OCI-LY3 (cell line): Measurements from ENCODE around the gene RSPO1.
A peak's percentile ranks its signal among the peaks of the same experiment; 100 is the strongest.

ENCODE experiments used
- H2AFZ ChIP-seq: fragments of 200-600, 300-600 bp; shearing (Covaris generic); 2 replicates; pipeline ENCODE4 v1.6.0; 2014; ENCODE audit warnings: antibody characterized with exemption, low read depth, low read length
- H3K27ac ChIP-seq: fragments of 200-600, 300-600 bp; sonication (generic); 2 replicates; pipeline ENCODE4 v1.5.1; 2014; ENCODE audit warnings: mild to moderate bottlenecking, low read length, moderate library complexity, mixed read lengths
- H3K27me3 ChIP-seq: fragments of 200-600, 300-600 bp; sonication (generic); 2 replicates; pipeline ENCODE4 v1.6.1; 2014; ENCODE audit warnings: low read depth, low read length, mixed read lengths
- H3K36me3 ChIP-seq: fragments of 200-600, 300-600 bp; sonication (generic); replicated peaks from 2 replicates; pipeline ENCODE3; 2014; ENCODE audit warnings: low read depth, low read length, mixed read lengths
- H3K4me1 ChIP-seq: fragments of 300-600, 200-600 bp; sonication (generic); 2 replicates; pipeline ENCODE4 v1.6.1; 2014; ENCODE audit warnings: low read length, mixed read lengths
- H3K4me2 ChIP-seq: fragments of 200-600, 300-600 bp; sonication (generic); 2 replicates; pipeline ENCODE4 v1.6.1; 2014; ENCODE audit warnings: low read length, mixed read lengths
- H3K4me3 ChIP-seq: fragments of 300-600, 200-600 bp; sonication (generic); 2 replicates; pipeline ENCODE4 v1.5.1; 2014; ENCODE audit warnings: antibody characterized with exemption, mild to moderate bottlenecking, low read length, moderate library complexity
- H3K79me2 ChIP-seq: fragments of 300-600, 200-600 bp; shearing (Covaris generic); 2 replicates; pipeline ENCODE4 v1.6.1; 2014; ENCODE audit warnings: mild to moderate bottlenecking, low read length, mixed read lengths
- H3K9ac ChIP-seq: fragments of 300-600, 200-600 bp; shearing (Covaris generic); 2 replicates; pipeline ENCODE4 v1.6.0; 2014; ENCODE audit warnings: mild to moderate bottlenecking, low read length, moderate library complexity
- H3K9me3 ChIP-seq: fragments of 200-600, 300-600 bp; shearing (Covaris generic); 2 replicates; pipeline ENCODE4 v1.6.1; 2014; ENCODE audit warnings: low read length, mixed read lengths; ENCODE audit not compliant: insufficient read depth
- H4K20me1 ChIP-seq: fragments of 200-600, 300-600 bp; sonication (generic); 2 replicates; pipeline ENCODE4 v1.6.1; 2016; ENCODE audit warnings: low read length, mixed read lengths; ENCODE audit not compliant: insufficient read depth
- EZH2phosphoT487 ChIP-seq: fragments of 200-600 bp; shearing (Covaris generic); IDR thresholded peaks from 2 replicates; pipeline ENCODE4 v1.6.1; 2018; ENCODE audit warnings: antibody characterized with exemption, mixed run types, low read depth
- TF ChIP-seq, protein P1 (sequence below): fragments of 200-600, 300-600 bp; sonication (generic); IDR thresholded peaks from 2 replicates; pipeline ENCODE4 v1.5.1; 2014; ENCODE audit warnings: antibody characterized with exemption, low read length, low read depth

The RSPO1 gene

DNA sequence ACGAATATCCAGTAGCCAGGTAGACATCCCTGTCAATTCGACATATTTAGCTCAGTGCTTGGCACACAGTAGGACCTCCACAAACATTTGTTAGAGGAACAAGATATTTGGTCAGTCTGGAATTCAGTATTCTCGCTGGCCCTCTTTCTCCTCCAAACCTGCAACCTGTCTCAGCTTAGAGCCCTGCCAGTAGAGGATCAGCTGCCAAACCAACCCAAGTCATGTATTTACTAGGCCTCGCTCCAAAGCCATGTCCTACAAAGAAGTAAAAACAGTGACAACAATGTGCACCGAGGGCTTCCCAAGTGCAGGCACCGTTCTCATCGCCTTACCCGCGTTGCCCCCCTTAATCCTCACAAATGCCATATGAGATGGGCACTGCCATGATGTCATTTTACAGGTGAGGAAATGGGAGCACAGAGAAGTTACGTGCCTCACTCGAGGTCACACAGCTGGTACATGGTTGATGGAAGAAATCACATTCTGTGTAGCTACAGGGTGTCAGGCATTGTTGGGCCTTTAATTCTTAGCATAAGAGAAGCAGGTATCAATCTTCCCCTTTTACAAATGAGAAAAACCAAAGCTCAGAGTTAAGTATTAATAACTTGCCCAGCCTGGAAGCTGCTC lies 31.7 kb upstream of the RSPO1 start:
- Histone ChIP-seq H3K9ac (no peak overlapping the region), H3K27me3 (no peaks in the 10 kb centered on the region), H3K36me3 (no peaks in the 10 kb centered on the region), H3K27ac (no peak overlapping the region), H3K4me1 (peaks cover 7% of the 10 kb centered on the region), H3K4me3 (no peak overlapping the region), H3K9me3 (no peaks in the 10 kb centered on the region), H2AFZ (no peak overlapping the region), H3K4me2 (no peak overlapping the region), H3K79me2 (no peaks in the 10 kb centered on the region), H4K20me1 (no peaks in the 10 kb centered on the region)
- TF ChIP-seq, protein P1, sequence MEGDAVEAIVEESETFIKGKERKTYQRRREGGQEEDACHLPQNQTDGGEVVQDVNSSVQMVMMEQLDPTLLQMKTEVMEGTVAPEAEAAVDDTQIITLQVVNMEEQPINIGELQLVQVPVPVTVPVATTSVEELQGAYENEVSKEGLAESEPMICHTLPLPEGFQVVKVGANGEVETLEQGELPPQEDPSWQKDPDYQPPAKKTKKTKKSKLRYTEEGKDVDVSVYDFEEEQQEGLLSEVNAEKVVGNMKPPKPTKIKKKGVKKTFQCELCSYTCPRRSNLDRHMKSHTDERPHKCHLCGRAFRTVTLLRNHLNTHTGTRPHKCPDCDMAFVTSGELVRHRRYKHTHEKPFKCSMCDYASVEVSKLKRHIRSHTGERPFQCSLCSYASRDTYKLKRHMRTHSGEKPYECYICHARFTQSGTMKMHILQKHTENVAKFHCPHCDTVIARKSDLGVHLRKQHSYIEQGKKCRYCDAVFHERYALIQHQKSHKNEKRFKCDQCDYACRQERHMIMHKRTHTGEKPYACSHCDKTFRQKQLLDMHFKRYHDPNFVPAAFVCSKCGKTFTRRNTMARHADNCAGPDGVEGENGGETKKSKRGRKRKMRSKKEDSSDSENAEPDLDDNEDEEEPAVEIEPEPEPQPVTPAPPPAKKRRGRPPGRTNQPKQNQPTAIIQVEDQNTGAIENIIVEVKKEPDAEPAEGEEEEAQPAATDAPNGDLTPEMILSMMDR, result no peak
- TF ChIP-seq EZH2phosphoT487, result no peak

DNA sequence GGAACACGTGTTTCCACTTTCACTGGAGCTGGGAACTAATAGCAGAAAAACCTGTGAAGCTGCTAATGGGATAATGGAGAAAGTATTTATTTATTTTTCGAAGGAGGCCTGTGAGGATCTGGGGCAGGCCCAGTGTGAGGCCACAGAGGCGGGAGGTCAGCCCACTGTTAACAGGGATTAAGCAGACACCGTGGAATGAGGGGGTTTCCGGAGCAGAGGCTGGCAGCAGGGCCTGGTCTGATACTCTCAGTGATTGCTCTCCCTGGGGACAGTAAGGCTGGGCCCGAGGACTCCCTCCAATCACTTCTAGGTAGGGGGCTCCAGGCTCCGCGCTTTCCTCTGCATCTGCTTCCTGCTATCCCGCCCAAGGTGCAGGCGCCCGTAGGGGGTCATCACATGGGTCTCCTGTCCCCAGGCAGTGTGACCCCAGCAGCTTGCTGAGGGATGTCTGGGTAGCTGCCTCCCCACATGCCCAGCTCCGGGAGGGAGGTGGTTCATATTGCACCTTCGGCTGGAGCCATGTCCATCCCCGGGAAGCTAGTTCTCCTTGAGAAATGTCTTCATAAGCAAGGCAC lies 28.8 kb upstream of the RSPO1 start:
- Histone ChIP-seq H4K20me1 (no peaks in the 10 kb centered on the region), H3K4me1 (peaks cover 7% of the 10 kb centered on the region), H3K79me2 (no peaks in the 10 kb centered on the region), H3K4me2 (no peak overlapping the region), H3K9me3 (no peaks in the 10 kb centered on the region), H3K27me3 (no peaks in the 10 kb centered on the region), H3K36me3 (no peaks in the 10 kb centered on the region), H3K4me3 (no peak overlapping the region), H3K9ac (no peak overlapping the region), H2AFZ (no peak overlapping the region), H3K27ac (no peak overlapping the region)
- TF ChIP-seq, protein P1, result no peak
- TF ChIP-seq EZH2phosphoT487, result no peak

DNA sequence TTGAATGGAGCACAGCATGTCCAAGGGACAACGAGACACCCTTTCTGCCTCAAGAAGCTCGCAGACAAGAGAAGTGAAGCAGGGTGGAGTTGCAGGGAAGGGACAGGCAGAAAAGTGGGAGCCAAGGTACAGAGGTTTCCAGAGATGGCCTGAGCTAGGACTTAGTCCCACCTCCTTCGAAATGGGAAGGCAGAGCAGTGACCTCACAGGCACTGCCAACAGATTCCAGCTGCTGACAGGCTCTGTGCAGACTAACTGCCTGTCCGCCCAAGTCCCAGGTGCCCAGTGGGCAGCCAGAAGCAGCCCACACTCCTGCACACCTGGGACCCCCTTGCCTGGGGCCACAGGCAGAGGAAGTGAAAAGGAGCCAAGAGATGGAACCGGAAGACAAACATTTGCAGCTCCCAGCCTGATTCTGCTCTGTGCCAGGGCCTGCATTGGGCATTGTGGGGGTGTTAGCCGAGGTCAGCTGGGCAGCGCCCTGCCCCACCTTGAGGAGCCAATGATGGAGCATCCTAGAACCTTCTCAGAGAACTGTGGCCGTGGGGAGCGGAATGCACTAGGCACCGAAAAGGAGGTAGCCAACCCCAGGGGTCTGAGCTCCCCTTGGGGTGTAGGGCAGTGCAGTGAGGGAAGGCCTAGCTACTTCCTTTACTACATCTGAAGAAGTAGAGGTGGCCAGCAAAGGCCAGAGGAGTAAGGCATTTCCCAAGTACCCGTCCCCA lies 27.5 kb upstream of the RSPO1 start:
- H2AFZ ChIP-seq, result peak overlapping the region; percentile 76; the same call in 1 of the 2 replicates
- H3K79me2 ChIP-seq, result no peaks in the 10 kb centered on the region
- no peak overlapping the region for H3K4me2 ChIP-seq
- H3K9ac ChIP-seq, result no peak overlapping the region
- H4K20me1 ChIP-seq, result no peaks in the 10 kb centered on the region
- no peak for TF ChIP-seq EZH2phosphoT487
- TF ChIP-seq, protein P1, result no peak
- no peaks in the 10 kb centered on the region for H3K9me3 ChIP-seq
- H3K27ac ChIP-seq, result no peak overlapping the region
- peaks cover 7% of the 10 kb centered on the region for H3K4me1 ChIP-seq
- H3K36me3 ChIP-seq, result no peaks in the 10 kb centered on the region
- H3K27me3 ChIP-seq, result no peaks in the 10 kb centered on the region
- no peak overlapping the region for H3K4me3 ChIP-seq

DNA sequence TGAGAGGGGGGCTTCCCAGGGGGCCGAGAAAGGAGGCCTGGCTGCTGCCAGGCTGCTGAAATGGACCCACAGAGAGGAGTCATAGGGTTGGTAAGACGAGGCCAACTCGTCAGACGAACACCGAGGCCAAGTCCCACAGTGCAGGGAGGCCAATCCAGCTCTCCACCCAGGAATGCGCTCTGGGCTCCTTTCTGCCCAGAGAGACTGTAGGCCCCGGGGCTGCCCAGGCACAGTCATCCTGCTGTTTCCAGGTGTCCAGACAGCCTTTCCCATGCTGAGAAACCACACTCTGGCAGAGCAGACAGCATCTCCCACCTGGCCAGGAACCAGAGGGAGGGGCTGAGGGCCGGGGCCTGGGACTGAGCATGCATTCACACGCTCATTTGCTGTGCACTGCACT lies 26.7 kb upstream of the RSPO1 start:
- no peak overlapping the region for H2AFZ ChIP-seq
- no peak overlapping the region for H3K4me3 ChIP-seq
- no peaks in the 10 kb centered on the region for H3K79me2 ChIP-seq
- no peak overlapping the region for H3K4me2 ChIP-seq
- no peak overlapping the region for H3K9ac ChIP-seq
- H4K20me1 ChIP-seq, result no peaks in the 10 kb centered on the region
- H3K4me1 ChIP-seq, result peaks cover 7% of the 10 kb centered on the region
- H3K36me3 ChIP-seq, result no peaks in the 10 kb centered on the region
- TF ChIP-seq, protein P1, result no peak
- no peak for TF ChIP-seq EZH2phosphoT487
- no peaks in the 10 kb centered on the region for H3K9me3 ChIP-seq
- H3K27ac ChIP-seq, result no peak overlapping the region
- no peaks in the 10 kb centered on the region for H3K27me3 ChIP-seq
